ENCODE data around the gene CALD1. TPM values are rescaled to one million over a fixed set of nuclear protein-coding genes. Genes with fewer than 3 reads are reported as not detected.

The CALD1 gene
- total RNA-seq, 1 donor from 2014 or later = 230 TPM

DNA sequence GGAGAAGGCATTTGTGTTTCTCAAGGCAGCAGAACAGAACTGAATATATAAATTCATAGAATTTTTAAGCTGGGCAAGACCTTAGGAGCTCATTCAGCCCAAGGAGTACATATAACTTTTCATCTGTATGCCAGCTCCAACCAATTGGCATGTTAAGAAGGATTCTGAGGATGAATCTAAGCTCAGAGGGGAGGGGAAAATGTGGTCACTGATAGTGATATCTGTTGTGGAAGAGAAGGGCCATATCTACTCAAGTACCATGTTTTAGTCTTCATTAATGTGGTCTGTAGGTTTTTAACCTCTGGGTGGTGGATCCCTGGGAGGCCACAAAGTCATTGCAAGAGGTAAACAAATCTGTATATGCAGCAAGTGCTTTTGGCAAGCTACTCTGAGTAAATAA is 6.4 kb downstream of the CALD1 start:
- Mint-ChIP-seq H3K4me1 (ENCODE audit: unreplicated experiment) (peaks cover 41% of the 10 kb centered on the region), H3K27ac (ENCODE audit: unreplicated experiment) (no peak overlapping the region), H3K27me3 (ENCODE audit: unreplicated experiment) (no peaks in the 10 kb centered on the region), H3K36me3 (ENCODE audit: low read depth, unreplicated experiment) (peaks cover 11% of the 10 kb centered on the region), H3K4me3 (ENCODE audit: unreplicated experiment) (no peak overlapping the region), H3K9me3 (ENCODE audit: unreplicated experiment) (no peaks in the 10 kb centered on the region)
- DNase-seq (ENCODE audit: low spot score) = no peak
- TF ChIP-seq, protein P1, sequence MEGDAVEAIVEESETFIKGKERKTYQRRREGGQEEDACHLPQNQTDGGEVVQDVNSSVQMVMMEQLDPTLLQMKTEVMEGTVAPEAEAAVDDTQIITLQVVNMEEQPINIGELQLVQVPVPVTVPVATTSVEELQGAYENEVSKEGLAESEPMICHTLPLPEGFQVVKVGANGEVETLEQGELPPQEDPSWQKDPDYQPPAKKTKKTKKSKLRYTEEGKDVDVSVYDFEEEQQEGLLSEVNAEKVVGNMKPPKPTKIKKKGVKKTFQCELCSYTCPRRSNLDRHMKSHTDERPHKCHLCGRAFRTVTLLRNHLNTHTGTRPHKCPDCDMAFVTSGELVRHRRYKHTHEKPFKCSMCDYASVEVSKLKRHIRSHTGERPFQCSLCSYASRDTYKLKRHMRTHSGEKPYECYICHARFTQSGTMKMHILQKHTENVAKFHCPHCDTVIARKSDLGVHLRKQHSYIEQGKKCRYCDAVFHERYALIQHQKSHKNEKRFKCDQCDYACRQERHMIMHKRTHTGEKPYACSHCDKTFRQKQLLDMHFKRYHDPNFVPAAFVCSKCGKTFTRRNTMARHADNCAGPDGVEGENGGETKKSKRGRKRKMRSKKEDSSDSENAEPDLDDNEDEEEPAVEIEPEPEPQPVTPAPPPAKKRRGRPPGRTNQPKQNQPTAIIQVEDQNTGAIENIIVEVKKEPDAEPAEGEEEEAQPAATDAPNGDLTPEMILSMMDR (IDR thresholded peaks at IDR 0.05; ENCODE audit: unreplicated experiment) = no peak

DNA sequence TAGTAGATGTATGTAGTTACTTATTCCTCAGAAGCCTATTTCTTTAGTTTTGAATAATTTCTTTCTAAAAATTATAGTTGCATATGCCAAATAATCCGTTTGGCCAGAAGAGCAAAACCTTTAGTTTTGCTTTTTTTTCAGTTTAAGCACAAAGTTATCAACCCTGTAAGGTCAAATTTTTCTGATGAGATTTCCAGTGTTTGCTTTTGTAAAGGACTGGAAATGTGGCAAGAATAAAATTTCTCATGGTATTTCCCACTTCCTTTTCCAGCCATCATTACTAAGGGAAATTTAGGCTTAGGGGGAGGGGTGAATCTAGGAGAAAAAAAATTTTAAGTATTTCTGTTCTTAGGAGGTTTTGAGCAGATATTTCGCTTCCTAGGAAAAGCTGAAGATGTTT is 7.6 kb downstream of the CALD1 start:
- TF ChIP-seq, protein P1 (IDR thresholded peaks at IDR 0.05; ENCODE audit: unreplicated experiment) = no peak
- peaks cover 17% of the 10 kb centered on the region for H3K36me3 Mint-ChIP-seq (ENCODE audit: low read depth, unreplicated experiment)
- no peak for DNase-seq (ENCODE audit: low spot score)
- peaks cover 30% of the 10 kb centered on the region for H3K4me1 Mint-ChIP-seq (ENCODE audit: unreplicated experiment)
- H3K4me3 Mint-ChIP-seq (ENCODE audit: unreplicated experiment) = no peak overlapping the region
- H3K9me3 Mint-ChIP-seq (ENCODE audit: unreplicated experiment) = no peaks in the 10 kb centered on the region
- peaks cover 3% of the 10 kb centered on the region for H3K27me3 Mint-ChIP-seq (ENCODE audit: unreplicated experiment)
- no peak overlapping the region for H3K27ac Mint-ChIP-seq (ENCODE audit: unreplicated experiment)

DNA sequence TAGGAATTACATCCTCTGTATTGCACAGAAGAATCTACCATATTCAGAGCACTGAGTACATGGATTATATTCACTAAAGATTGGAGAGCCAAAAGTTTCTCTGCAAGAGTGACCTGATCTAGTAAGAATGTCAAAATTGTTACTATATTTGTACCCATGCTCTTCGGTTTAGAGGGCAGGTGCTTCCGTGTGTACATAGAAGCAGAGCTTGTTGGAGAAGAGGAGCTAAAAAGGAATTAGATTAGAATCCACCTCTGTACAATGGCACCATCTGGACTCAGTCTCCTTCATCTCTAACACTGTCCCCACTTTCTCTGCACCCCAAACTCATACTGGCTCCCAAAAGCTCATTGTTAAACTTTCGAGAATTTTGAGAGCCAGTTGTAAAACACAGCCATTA is 8.3 kb downstream of the CALD1 start:
- peaks cover 11% of the 10 kb centered on the region for H3K36me3 Mint-ChIP-seq (ENCODE audit: low read depth, unreplicated experiment)
- TF ChIP-seq, protein P1 (IDR thresholded peaks at IDR 0.05; ENCODE audit: unreplicated experiment) = no peak

DNA sequence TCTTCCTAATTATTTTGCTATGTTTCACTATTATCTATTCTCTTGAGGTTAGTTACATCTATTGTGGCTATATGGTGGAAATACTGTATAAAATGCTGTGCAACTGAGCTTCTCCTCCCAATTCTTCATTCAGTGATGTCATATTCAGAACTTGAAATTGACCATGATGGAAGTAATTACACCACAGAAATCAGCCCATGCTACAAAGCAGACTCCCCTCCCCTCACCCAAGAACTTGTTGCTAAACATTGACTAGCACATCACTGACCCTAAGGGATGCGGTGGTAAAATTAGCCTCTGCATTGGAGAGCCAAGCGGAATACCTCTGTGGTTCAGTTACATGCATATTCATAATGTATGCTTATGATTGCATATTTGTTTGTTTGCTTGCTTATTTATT is 8.8 kb downstream of the CALD1 start:
- peaks cover 3% of the 10 kb centered on the region for H3K27me3 Mint-ChIP-seq (ENCODE audit: unreplicated experiment)
- DNase-seq (ENCODE audit: low spot score) = no peak
- TF ChIP-seq, protein P1 (IDR thresholded peaks at IDR 0.05; ENCODE audit: unreplicated experiment) = no peak
- no peak overlapping the region for H3K4me3 Mint-ChIP-seq (ENCODE audit: unreplicated experiment)
- peaks cover 21% of the 10 kb centered on the region for H3K4me1 Mint-ChIP-seq (ENCODE audit: unreplicated experiment)
- H3K27ac Mint-ChIP-seq (ENCODE audit: unreplicated experiment) = peak overlapping the region; percentile 75
- H3K36me3 Mint-ChIP-seq (ENCODE audit: low read depth, unreplicated experiment) = peaks cover 14% of the 10 kb centered on the region
- no peaks in the 10 kb centered on the region for H3K9me3 Mint-ChIP-seq (ENCODE audit: unreplicated experiment)

More for the DNA sequence above, 8.3 kb downstream of the CALD1 start:
- Mint-ChIP-seq H3K4me1 (ENCODE audit: unreplicated experiment) (peaks cover 23% of the 10 kb centered on the region), H3K27ac (ENCODE audit: unreplicated experiment) (no peak overlapping the region), H3K4me3 (ENCODE audit: unreplicated experiment) (no peak overlapping the region), H3K27me3 (ENCODE audit: unreplicated experiment) (peaks cover 3% of the 10 kb centered on the region), H3K9me3 (ENCODE audit: unreplicated experiment) (no peaks in the 10 kb centered on the region)
- no peak for DNase-seq (ENCODE audit: low spot score)

DNA sequence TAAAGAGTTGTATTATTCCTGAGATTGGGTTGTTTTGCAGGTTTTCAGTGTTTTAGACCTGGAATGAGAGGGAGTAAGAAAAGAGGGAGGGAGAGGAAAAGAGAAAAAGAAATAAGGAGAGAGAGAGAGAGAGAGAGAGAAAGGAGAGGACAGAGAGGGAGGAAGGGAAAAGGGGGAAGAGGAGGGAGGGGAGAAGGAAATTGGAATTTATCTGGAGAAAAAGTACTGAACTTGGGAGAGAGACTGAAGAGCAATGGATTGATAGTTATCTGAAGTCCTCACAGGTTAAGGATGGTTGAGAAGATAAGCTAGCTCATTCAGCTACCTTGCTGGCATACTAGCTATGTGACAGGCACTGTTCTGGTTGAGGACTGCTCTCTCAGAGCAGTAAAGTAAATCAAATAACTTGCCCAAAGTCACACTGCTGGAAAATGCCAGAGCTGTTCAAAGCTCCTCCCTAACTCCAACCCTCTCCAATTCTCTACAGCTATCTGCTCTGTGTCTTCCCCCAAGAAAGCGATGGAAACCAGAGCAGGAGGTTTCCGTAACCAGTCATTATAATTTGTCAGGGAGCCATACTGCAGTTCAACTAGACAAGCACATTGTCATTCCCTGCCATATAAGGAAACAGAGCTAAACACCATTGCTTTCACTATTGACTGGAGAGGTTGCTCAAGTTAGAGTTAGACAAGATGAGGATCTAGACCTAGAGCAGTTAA is 10.7 kb downstream of the CALD1 start:
- peak overlapping the region; percentile 80 for H3K27ac Mint-ChIP-seq (ENCODE audit: unreplicated experiment)
- peaks cover 21% of the 10 kb centered on the region for H3K4me1 Mint-ChIP-seq (ENCODE audit: unreplicated experiment)
- TF ChIP-seq, protein P1 (IDR thresholded peaks at IDR 0.05; ENCODE audit: unreplicated experiment) = no peak
- H3K9me3 Mint-ChIP-seq (ENCODE audit: unreplicated experiment) = peaks cover under 1% of the 10 kb centered on the region
- H3K27me3 Mint-ChIP-seq (ENCODE audit: unreplicated experiment) = peaks cover 3% of the 10 kb centered on the region
- peak overlapping the region; percentile 50 for H3K4me3 Mint-ChIP-seq (ENCODE audit: unreplicated experiment)
- no peak for DNase-seq (ENCODE audit: low spot score)
- peaks cover 26% of the 10 kb centered on the region for H3K36me3 Mint-ChIP-seq (ENCODE audit: low read depth, unreplicated experiment)

All from endothelial cell (in vitro differentiated cells).